ENCODE measurements around the gene ZNF771.
"Not testable (repeated sequence)": the region's sequence is repeated elsewhere in the genome, so short reads cannot be mapped to it uniquely, and the experiment has no call there.

GRCh38 chr16:30452709-30453580 lies 45.5 kb downstream of the ZNF771 start:
- TF ChIP-seq, protein P1, sequence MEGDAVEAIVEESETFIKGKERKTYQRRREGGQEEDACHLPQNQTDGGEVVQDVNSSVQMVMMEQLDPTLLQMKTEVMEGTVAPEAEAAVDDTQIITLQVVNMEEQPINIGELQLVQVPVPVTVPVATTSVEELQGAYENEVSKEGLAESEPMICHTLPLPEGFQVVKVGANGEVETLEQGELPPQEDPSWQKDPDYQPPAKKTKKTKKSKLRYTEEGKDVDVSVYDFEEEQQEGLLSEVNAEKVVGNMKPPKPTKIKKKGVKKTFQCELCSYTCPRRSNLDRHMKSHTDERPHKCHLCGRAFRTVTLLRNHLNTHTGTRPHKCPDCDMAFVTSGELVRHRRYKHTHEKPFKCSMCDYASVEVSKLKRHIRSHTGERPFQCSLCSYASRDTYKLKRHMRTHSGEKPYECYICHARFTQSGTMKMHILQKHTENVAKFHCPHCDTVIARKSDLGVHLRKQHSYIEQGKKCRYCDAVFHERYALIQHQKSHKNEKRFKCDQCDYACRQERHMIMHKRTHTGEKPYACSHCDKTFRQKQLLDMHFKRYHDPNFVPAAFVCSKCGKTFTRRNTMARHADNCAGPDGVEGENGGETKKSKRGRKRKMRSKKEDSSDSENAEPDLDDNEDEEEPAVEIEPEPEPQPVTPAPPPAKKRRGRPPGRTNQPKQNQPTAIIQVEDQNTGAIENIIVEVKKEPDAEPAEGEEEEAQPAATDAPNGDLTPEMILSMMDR (IDR thresholded peaks at IDR 0.05): not testable (repeated sequence)
- TF ChIP-seq POLR2A (IDR thresholded peaks at IDR 0.05): not testable (repeated sequence)
